NCI-H526 (cell line): ENCODE measurements around the gene HOXB6.

Experiments
- DNase-seq, 2 experiments: peaks; one replicate each; lab custom pipeline; 2025; lab: John Stamatoyannopoulos, UW

HOXB6 gene

DNA sequence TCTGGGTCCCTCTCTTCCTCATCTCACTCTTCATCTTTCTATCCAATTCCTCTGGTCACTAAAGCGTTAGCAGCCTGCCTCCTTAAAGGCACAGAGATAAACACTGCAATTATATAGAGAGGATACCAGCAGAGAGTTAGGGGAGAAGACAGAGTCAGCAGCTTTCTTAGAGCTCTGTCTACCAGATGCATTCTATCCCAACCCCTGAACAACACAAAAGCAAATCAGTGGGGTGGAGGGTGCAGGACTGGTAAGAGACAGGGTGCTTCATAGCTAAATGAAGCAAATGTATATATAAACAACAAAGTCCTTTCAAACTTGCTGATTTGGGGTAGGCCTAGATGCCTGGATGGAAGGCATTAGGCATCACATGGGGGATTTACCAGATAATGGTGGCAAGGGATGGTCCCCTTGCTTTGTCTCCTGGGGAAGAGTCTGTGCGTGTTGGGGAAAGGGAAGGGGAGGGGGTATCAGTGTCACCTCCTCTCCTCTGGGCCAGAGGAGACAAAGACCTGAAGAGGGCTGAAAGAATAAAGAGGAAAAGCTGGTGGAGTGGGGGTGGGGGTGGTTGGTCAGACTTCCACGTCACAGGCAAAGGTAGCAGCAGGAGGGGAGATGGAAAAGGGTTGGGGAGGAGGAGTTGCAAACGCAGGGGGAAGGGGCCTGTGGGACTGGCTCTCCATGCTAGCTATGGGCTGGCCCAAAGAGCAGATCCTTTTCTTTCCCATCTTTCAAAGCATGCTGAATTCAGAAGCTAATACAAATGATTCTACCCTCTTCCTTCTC, 38.7 kb downstream of the HOXB6 start:
- no peak for DNase-seq

DNA sequence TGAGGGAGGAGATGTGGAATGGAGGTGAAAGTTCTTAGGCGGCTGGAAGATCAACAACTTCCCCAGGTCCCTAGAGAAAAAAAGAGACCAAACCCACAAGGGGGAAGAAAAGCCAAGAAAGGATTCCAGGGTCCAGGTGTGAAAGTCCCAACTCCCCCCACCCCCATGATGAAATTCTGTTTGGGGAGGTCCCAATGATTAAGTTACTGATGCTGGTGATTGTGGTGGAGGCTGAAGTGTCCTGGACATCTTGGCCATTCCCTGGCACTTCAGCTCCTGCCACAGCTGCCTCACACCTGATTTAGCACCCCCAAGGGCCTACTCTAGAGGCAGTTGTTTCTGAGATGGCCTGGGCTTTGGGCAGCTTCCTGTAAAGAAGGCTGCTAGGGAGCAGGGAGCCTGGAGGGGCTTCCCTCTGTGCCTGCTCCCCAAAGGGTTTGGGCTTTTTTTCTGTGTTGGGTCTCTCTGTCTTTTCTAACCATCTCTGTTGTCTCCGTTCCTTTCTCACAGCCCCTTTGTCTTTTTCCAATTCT, 39.7 kb downstream of the HOXB6 start:
- no peak for DNase-seq

DNA sequence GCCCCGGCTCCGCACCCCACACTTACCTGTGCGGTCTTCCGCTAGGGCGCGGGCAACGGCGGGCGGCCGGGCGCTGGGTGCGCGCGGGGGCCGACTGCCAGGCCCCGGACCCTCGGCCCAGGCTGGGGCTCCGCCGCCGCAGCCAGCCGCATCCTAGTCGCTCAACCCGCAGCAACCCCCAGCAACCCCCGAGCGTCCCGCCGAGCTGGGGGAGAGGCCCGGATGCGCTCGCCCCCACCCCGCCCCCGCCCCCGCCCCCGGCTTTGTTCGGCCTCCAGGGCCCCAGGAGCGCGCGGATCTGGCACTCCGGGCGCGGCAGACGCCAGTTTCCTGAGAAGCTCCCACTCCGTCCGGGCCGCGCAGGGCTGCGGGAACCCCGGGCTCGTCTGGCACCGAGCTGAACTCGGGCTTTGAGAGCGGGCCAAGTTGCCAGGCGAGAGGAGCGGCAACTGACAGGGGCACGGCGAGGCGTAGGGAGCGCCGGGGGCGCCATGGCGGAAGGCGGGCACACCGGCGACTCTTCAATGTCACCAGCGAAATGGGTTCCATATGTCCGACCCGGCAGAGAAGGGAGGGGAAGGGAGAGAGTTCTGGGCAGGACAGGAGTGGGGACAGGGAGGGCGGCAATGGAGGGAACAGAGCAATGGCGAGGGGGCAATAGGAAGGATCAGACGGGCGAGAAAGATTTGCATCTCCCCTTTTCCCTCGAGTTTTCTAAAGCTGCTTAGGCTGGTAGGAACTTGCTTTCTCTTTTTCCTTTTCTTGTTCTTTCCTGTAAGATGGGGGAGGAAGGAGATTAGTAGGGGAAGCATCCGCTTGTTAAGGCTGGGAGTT, 40.4 kb downstream of the HOXB6 start:
- DNase-seq, result peak in 1 of 2 experiments; percentile 48

DNA sequence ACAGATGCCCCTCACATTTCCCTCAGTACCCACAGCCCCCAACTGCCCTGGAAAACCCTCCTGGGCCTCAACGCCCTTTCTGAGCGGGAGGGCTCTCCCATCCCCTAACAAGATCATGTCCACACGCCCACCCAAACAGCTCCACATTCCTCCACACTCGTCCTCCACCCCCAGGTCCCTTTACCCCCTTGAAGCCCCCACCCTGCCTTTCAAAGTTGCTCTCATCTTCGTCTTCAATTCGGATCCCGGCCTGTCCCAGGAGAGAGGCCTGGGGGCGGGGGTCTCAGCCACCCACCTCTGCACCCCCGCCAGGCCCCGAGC, 41.0 kb downstream of the HOXB6 start:
- no peak for DNase-seq

DNA sequence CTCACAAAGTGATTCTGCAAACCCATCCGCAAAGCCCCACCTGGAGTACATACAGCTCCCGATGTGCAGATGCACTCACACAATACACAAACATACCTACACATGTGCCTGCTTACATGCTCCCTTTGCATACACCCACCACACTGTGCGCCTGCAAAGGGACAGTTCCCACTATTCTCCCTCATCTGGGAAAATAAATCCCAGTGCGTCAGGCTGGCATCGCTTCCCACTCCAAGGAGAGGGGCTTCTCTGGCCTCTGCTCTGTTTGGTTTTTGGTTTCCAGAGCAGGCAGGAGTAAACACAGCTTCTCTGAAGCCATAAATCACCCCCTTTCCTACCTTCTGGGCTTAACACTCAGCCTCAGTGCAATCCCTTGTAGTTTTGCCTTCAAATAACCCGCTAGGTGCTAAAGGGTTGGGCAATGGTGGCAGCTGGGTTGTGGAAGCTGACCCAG, 41.4 kb downstream of the HOXB6 start:
- DNase-seq, result no peak

DNA sequence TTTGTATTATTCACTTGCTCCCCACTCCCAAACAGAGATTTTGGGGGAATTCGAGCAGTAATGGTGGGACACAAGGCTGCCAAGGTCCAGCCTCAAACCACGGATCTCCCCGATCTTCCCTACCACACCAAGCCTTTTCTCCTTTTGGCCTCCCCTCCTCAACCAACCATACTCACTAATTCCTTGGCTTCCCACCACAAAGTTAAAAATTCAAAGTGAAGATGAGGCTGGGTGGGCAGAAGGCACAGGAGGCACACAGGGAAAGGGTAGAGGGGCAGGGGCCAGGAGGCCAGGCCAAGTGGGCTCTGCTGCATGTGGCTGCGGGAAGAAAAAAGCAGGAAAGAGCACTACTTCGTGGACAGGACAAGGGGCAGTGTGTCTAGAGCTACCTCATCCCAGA, 41.9 kb downstream of the HOXB6 start:
- no peak for DNase-seq

DNA sequence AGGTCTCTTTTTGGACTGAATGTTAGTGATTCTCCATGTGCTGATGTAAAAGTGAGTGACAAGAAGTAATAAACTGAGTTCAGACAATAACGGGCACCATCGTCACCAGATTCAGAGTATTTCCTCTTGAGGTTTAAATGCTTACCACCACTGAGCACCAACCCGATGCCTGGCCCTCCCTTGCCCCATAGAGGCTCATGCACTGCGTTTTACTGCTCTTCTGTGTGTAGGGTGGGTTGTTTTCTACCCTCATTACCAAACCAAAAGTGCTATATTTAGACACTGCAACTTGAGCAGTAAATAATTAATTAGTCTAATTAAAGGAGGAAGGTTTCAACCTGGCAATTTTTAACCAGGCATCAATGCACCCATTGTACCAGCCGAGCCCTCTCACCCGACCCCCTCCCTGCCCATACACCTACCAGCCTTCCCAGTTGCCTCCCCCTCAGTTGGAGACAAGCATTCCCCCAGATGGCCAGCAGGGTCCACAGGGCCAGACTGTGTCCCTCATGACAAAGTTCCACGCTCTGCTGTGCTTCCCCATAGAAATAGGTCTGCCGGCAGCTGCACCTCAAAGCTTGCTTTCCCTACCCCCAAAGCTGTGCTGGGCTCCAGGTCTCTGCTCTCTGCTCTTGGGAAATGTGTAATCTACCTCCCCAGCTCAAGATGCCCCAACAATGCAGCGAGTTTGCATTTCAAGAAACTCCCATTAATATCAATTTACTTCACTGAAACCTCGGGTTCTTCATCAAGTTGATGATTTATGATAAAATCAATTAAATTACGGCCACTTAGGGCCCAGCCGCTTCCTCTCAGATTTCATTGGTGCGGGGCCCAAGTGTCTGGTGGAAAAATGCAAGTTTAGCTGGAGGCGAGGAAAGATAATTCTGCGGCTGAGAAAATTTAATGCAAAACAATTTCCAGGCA, 42.6 kb downstream of the HOXB6 start:
- no peak for DNase-seq

DNA sequence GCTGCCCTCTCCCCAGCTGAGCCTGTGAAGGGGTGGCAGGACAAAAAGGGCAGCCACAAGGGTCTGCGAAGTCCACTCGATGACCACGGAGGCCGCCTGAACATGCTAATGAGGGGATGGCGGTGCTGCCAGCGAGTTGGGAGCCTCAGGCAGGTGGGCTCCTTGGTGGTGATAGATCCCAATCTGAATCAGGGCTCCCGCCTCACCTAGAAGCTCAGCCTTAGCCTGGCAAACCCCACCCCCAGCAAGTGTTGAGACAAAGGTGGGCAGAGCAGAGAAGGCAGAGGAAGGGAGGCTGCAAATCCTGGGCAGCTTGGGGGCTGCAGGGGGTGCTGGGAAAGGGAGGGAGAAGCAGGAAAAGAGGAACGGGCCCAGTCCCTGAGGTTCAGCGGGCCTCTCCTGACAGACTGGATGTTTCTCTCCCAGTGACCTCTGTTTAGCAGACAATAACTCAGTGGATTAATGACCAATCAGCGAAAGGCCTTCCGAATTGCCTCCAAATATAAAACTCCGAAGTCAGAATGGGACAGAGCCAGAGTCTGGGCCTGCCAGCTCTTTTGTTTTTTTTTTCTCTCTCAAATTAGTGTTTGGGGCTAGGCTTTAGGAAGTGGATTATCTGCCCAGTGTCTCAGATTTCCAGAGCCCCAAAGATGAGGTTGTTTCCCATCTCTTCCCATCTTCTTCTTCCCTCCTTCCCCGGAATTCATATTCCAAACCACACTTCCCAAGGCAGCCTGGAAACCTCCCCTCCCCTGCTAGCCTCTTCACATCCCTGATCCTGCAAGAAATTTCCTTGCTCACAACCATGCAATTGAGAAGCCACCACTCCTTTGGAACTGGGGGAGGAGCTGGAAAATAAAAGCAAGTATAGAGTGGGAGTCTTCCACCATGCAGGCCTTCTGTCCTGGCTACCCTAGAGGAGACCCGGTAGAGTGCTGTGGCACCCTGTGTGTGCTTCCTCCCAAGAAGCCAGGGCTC, 44.7 kb downstream of the HOXB6 start:
- no peak for DNase-seq

DNA sequence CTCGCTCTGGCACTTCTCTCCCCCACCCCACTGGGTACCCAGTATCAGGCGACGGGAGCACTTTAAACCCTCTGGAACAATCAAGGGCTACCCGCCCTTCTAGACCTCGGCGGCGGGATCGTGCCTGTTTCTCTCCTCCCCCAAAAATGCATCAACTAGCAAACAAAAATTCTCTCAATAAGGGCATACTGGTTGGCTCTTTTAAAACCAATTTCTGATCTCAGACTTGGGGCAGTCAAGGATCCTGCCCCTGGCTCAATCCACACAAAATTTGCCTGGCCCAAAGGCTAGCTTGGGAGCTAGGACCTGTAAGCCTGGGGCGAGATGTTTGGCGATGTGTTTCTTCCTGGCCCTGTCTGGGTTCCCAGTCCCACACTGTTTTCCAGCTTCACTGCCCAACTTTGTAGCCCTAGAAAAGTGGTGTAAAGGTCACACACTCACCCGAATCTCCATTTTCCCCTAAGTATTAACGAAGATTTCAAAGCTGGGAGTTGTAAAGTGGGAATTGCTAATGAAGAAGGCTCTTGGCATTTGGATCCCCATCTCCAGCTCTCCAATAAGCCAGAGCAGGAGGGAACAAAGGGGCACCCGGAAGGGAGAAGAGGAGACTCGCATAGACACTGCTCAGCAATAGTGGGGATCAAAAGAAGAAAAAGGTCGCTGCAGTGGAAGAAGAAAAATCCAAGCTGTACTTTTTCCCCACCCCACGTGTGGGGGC, 45.5 kb downstream of the HOXB6 start:
- DNase-seq, result no peak

DNA sequence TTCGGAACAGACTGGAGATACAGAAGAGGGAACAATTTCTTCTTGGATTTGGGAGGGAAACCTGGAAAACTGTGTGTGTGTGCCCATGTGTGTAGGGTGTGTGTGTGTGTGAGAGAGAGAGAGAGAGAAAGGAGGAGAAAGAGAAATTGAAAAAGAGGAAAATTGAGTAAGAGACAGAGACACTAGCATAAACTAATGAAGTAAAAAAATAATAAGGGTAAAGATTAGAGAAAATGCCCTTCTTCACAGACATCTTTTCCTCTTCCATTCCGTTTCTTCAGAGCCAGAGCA, 46.0 kb downstream of the HOXB6 start:
- DNase-seq, result no peak

DNA sequence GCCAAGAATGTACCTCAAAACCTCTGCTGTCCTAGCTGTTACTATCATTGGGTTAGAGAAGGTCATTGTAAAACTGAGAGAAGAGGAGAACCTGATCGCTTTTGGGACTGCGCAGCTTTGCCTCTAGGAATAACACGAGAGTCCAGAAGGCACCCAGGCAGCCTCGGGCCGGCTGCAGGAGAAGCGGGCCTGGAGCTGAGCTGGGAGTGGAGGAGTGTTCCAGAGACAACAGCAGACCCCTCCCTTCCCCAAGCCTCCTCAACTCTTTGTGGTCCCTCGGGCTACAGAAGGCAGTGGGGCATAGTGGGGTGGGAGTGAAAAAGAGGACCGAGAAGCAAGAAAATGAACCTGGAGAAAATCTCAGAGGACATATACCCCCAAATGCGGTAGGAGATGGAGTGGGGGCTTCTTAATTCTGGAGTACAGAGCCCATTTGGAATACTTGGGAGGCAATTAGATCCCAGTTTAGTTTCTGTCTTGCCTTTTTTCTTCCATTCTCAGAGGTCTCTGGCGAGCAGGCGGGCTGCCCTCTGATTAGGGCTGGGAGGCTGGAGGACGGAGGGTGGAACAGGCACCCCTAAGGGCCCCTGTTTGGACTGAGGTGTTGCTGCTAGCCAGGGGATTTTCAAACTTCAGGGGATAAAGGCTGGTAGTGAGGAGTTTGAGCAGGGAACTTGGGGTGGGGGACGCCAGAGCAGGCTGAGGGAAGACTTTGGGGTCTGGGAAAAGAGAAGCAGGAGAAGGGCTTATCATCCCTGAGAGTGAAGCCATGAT, 46.5 kb downstream of the HOXB6 start:
- no peak for DNase-seq

DNA sequence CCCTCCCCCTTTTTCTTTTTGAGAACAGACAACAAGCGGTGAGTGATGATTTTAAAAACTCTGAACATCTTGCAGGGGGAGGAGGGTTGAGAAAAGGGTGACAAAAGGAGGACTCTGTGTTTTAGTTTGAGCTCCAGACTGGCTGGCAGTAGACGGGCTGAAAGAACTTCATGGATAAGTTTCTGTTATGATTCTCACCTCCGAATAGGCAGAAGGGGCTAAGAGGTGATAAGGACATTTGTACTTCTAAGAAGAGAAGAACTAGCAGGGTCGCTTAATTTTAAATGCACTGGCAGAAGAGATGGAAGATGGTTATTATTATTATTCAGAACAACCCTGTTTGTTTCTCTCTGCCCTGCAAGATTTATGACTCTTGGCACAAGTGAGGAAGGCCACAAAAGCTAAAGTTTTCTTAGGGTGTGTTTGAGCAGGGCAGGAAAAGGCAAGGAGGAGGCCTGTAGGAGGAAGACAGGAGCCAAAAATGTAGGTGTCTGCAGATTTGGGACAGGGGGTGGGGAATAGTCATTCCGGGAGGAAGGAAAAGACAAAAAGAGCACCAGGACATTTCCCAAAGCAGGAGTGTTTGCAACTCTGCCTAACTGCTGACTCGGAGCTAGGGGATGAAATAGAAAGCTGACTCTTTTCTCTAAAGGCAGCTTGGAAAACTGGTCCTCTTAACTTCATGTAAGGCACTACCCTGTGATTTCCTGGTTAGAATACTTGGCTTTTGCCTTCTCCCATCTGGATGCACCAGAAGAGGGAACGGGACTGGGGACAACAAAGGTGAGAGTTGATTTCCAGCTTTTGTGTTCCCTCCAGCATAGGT, 48.0 kb downstream of the HOXB6 start:
- no peak for DNase-seq

DNA sequence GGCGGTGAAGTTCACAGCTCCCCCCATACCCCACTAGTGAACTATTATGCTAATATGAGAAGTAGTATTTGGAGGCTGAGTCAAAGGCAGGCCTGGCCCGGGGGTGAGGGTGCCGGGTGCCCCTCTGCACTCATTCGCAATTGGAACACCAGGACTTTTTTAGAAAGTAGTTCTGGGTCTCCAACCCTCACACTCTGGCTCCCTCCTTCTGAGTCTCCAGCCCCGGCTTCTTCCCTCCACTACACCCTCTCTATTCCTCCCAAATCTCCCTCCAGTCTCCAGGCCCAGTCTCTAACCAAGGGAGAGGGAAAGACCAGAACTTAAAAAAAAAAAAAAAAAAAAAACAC, 48.6 kb downstream of the HOXB6 start:
- no peak for DNase-seq

DNA sequence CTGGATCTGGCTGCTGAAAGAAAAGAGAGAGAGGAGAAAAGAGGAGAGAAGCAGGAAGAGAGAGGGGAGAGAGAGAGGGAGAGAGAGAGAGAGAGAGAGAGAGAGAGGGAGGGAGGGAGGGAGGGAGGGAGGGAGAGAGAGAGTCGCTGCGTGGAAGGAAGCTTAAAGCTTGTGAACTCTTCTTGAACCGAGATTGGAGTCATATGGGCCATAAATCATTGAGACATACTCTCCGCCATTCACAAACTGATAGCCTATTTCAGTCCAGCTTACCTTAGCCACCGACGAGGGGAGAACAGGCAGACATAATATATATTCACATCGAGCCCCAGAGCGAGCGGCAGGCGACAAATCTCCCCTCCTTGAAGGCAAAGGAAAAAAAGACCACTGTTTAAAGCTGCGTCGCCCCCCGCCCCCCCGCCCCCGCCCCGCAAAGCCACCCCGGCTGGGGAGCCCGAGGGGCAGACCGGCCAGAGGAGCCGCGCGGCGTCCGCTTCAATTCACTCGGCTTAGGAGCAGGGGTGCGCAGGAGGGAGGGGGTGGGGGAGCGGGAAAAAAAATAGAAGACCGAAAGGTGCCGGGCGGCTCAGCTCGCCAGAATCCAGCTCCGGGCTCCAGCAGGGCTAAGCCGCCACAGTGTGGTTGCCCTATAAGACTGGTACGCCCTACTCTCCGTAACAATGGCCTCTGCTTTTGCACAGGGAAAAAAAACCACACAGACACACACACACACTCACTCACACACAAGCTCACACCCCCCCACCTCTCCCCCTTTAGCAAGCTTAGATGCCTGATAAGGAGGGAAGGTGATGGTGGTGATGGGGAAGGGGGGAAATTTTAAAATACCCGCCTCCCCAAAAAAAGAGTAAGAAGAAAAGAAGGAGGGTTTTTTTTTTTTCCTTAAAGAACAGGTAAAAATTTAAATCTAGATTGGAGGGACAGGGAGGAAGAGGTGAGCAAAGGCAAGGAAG, 49.2 kb downstream of the HOXB6 start:
- peak in 1 of 2 experiments; percentile 59 for DNase-seq

DNA sequence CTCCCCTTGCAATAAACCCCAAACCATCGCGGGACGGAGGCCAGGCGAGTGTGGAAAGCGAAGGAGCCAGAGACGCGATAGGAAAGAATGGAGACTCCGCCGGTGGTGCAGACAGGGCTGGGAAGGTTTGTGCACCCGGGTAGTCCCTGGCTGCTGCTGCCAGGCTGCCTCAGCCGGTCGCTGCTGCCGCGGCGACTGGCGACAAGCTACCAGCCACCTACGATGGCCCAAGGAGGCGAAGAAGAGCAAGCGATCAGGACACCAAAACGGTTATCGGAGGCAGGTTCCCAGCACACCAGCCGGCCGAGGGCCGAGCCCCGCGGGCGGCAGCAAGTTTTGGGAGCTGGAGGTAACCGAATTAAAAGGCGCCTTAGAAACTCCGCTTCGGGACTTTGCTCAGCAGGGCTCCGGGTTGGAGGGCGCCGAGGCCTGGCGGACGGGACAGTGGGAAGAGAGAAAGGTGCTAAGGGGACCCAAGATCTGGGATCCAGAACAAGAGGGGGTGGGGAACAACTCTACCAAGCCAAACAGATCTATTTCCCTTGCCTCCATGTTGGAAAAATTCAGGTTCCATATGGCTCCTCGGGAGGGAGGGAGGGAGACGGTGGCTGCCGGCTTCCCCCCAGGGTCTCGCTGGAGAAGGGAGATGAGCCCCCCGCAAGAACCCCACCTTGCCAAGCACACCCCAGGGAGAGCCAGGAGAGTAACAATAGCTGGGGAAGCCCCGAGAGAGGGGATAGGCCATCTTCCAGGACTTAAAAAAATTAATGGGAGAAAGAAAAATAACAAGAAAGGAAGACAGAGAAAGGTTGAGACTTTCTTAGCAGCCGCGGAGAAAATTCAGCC, 50.2 kb downstream of the HOXB6 start:
- DNase-seq, result peak in 1 of 2 experiments; percentile 50

DNA sequence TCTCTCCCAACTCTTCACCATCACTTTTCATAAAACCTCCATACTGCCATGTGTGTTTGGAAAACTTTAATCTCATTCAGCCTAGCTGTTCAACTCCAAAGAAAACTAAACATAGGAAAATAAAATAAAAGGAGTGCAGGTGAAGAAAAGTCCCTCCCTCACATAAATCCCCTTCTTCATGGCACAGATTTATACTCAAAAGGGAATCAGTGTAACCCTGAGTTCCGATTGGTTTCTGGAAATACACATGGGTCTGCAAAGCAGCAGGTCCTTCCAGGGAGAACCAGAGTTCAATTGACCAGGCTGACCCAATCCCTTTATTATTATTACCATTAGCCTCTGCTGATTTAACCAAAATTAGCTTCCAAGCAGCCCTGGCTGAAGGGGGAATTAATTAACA, 51.0 kb downstream of the HOXB6 start:
- no peak for DNase-seq

DNA sequence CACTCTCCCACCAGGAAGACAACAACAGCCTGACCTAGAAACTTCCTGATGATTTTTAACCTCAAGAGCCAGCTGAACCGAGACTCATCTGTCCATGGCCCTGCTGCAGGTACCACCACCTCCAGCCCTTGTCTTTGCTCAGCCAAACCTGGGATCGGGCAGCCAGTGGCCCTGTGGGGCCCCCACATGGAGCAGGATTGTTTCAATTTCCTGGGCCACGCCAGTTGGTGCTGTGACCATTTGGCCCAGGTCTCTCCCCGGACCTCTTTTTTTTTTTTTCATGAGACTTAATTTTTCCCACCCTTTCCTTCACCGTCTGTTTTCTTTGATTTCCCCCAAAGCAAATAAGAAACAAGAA, 51.6 kb downstream of the HOXB6 start:
- no peak for DNase-seq
